Osteoblast (primary cell): ENCODE data around the gene AFAP1L2. TPM values are rescaled to one million over a fixed set of nuclear protein-coding genes. Genes with fewer than 3 reads are reported as not detected.

Experiments
- DNase-seq: peaks from one replicate; pipeline ENCODE4 v3.0.0; 2011; ENCODE audit warnings: low spot score, mixed read lengths; ENCODE audit not compliant: insufficient read length; ENCODE audit errors: missing footprints
- H2AFZ ChIP-seq: 2 replicates; pipeline ENCODE4 v1.6.0; 2011; ENCODE audit warnings: mild to moderate bottlenecking, low read length
- H3K27ac ChIP-seq: 2 replicates; pipeline ENCODE4 v1.5.1; 2011; ENCODE audit warnings: mild to moderate bottlenecking, low read depth, low read length, moderate library complexity
- H3K27me3 ChIP-seq: 2 replicates; pipeline ENCODE4 v1.6.0; 2012; ENCODE audit warnings: mild to moderate bottlenecking, control low read depth, inconsistent platforms, low read length, moderate library complexity; ENCODE audit not compliant: insufficient read depth
- H3K36me3 ChIP-seq: 2 replicates; pipeline ENCODE4 v1.5.1; 2011; ENCODE audit warnings: mild to moderate bottlenecking, low read length, control low read depth, moderate library complexity; ENCODE audit not compliant: insufficient read depth
- H3K4me1 ChIP-seq: 2 replicates; pipeline ENCODE4 v1.5.1; 2011; ENCODE audit warnings: mild to moderate bottlenecking, low read length, control low read depth, moderate library complexity; ENCODE audit not compliant: insufficient read depth
- H3K4me2 ChIP-seq: 2 replicates; pipeline ENCODE4 v1.6.0; 2011; ENCODE audit warnings: mild to moderate bottlenecking, low read length; ENCODE audit not compliant: insufficient read depth
- H3K4me3 ChIP-seq: fragments of 200-600 bp; sonication (generic); 3 replicates; pipeline ENCODE4 v1.5.1; 2012; ENCODE audit warnings: mild to moderate bottlenecking, low read length, inconsistent platforms; ENCODE audit not compliant: insufficient read depth
- H3K79me2 ChIP-seq: 2 replicates; pipeline ENCODE4 v1.6.0; 2012; ENCODE audit warnings: mild to moderate bottlenecking, low read length, control low read depth, inconsistent platforms; ENCODE audit not compliant: insufficient read depth
- H3K9me3 ChIP-seq: 2 replicates; pipeline ENCODE4 v1.5.1; 2011; ENCODE audit warnings: low read depth, low read length, control low read depth
- H4K20me1 ChIP-seq: 2 replicates; pipeline ENCODE4 v1.6.0; 2012; ENCODE audit warnings: mild to moderate bottlenecking, low read length, control low read depth; ENCODE audit not compliant: insufficient read depth
- total RNA-seq: library from RNA; depleted of rRNA; stranded (reverse); fragments of >200 nt; gene quantifications from 2 replicates; pipeline ENCODE4 v1.2.3, GENCODE V29; 2012
- TF ChIP-seq, protein P1 (sequence below): IDR thresholded peaks from 2 replicates; pipeline ENCODE4 v1.5.1; 2011; ENCODE audit warnings: mild to moderate bottlenecking, low read depth, low read length, moderate library complexity; ENCODE audit errors: extremely low read depth

The AFAP1L2 gene
- total RNA-seq, 1 donor, result 0.36 TPM

DNA sequence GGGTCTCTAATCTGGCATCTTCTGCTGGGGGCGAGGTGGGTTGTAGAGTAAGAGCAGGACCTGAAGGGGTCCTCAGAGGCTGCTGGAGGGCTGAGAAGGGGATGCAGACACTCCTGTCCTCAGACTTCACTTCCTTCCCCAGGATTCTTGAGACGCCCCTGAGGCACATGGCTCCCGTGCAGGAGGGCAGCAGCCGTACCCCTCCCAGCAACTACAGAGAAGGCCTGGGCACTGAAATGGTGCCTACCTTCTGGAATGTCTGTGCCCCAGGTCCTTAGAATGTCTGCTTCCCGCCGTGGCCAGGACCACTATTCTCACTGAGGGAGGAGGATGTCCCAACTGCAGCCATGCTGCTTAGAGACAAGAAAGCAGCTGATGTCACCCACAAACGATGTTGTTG, 113.2 kb downstream of the AFAP1L2 start:
- H3K4me1 ChIP-seq, result no peaks in the 10 kb centered on the region
- no peaks in the 10 kb centered on the region for H3K27me3 ChIP-seq
- H2AFZ ChIP-seq, result no peak overlapping the region
- H3K4me3 ChIP-seq, result no peak overlapping the region
- no peaks in the 10 kb centered on the region for H3K36me3 ChIP-seq
- H4K20me1 ChIP-seq, result no peaks in the 10 kb centered on the region
- H3K4me2 ChIP-seq, result no peak overlapping the region
- H3K27ac ChIP-seq, result no peak overlapping the region
- no peak for DNase-seq
- H3K79me2 ChIP-seq, result no peaks in the 10 kb centered on the region
- TF ChIP-seq, protein P1, sequence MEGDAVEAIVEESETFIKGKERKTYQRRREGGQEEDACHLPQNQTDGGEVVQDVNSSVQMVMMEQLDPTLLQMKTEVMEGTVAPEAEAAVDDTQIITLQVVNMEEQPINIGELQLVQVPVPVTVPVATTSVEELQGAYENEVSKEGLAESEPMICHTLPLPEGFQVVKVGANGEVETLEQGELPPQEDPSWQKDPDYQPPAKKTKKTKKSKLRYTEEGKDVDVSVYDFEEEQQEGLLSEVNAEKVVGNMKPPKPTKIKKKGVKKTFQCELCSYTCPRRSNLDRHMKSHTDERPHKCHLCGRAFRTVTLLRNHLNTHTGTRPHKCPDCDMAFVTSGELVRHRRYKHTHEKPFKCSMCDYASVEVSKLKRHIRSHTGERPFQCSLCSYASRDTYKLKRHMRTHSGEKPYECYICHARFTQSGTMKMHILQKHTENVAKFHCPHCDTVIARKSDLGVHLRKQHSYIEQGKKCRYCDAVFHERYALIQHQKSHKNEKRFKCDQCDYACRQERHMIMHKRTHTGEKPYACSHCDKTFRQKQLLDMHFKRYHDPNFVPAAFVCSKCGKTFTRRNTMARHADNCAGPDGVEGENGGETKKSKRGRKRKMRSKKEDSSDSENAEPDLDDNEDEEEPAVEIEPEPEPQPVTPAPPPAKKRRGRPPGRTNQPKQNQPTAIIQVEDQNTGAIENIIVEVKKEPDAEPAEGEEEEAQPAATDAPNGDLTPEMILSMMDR, result no peak
- peaks cover 3% of the 10 kb centered on the region for H3K9me3 ChIP-seq

DNA sequence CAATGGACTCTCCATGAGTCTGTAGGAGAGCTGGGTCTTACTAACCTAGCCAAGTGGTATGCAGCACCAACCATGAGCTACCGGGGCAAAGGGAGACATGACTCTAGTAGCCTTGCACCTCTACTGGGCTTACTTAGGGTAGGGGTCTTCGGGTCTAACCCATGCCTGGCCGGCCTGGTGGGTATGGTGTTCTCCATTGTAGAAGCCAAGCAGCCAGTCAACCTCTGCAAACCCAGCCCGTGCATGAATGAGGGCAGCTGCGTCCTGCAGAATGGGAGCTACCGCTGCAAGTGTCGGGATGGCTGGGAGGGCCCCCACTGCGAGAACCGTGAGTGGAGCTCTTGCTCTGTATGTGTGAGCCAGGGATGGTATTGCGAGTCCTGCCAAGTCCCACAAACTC, 114.3 kb downstream of the AFAP1L2 start:
- DNase-seq, result no peak
- H3K4me2 ChIP-seq, result no peak overlapping the region
- H3K27ac ChIP-seq, result no peak overlapping the region
- H3K36me3 ChIP-seq, result no peaks in the 10 kb centered on the region
- no peak overlapping the region for H3K4me3 ChIP-seq
- H3K79me2 ChIP-seq, result no peaks in the 10 kb centered on the region
- H2AFZ ChIP-seq, result no peak overlapping the region
- no peaks in the 10 kb centered on the region for H3K27me3 ChIP-seq
- H3K9me3 ChIP-seq, result no peaks in the 10 kb centered on the region
- TF ChIP-seq, protein P1, result no peak
- no peaks in the 10 kb centered on the region for H4K20me1 ChIP-seq
- H3K4me1 ChIP-seq, result no peaks in the 10 kb centered on the region

DNA sequence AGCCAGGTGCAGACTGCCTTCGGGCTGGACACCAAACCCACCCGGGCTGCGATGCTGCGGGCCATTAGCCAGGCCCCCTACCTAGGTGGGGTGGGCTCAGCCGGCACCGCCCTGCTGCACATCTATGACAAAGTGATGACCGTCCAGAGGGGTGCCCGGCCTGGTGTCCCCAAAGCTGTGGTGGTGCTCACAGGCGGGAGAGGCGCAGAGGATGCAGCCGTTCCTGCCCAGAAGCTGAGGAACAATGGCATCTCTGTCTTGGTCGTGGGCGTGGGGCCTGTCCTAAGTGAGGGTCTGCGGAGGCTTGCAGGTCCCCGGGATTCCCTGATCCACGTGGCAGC, 115.2 kb downstream of the AFAP1L2 start:
- Histone ChIP-seq H3K27ac (no peak overlapping the region), H3K9me3 (no peaks in the 10 kb centered on the region), H3K36me3 (no peaks in the 10 kb centered on the region), H3K27me3 (no peaks in the 10 kb centered on the region), H3K4me2 (no peak overlapping the region), H4K20me1 (no peaks in the 10 kb centered on the region), H3K4me1 (no peaks in the 10 kb centered on the region), H3K4me3 (no peak overlapping the region), H3K79me2 (no peaks in the 10 kb centered on the region), H2AFZ (no peak overlapping the region)
- no peak for DNase-seq
- TF ChIP-seq, protein P1, result no peak

DNA sequence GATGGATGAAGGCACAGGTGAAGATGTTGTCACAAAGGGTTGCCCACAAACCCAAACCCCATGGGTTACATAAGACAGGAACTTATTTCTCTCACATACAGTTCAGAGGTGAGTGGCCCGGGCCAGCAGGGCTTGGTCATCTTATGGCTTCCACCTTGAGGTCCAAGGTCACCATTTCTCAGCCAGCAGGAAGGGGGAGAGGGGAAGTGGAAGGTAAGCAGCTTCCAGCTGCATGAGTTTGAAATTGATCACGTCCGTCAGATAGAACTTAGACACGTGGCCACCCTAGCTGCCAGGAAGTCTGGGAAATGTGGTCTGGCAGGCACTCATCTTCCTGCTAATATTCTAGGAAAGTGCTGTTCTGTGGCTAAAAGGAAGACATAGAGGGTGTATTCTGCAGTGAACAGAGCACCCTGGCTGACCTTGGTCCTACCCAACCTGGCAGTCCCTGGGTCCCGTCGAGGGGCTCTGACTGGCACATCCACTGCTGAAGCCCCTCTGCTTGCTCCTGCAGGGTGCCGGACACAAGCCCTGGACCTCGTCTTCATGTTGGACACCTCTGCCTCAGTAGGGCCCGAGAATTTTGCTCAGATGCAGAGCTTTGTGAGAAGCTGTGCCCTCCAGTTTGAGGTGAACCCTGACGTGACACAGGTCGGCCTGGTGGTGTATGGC, 115.7 kb downstream of the AFAP1L2 start:
- H3K4me2 ChIP-seq, result no peak overlapping the region
- DNase-seq, result peak; percentile 71
- no peaks in the 10 kb centered on the region for H3K36me3 ChIP-seq
- H2AFZ ChIP-seq, result no peak overlapping the region
- H4K20me1 ChIP-seq, result no peaks in the 10 kb centered on the region
- H3K79me2 ChIP-seq, result no peaks in the 10 kb centered on the region
- H3K9me3 ChIP-seq, result no peaks in the 10 kb centered on the region
- H3K27ac ChIP-seq, result no peak overlapping the region
- H3K4me3 ChIP-seq, result no peak overlapping the region
- no peaks in the 10 kb centered on the region for H3K4me1 ChIP-seq
- TF ChIP-seq, protein P1, result no peak
- H3K27me3 ChIP-seq, result peaks cover 2% of the 10 kb centered on the region
